Left lobe of liver (tissue), 2 donors: ENCODE results near the gene PLXNA3. TPM values are rescaled to one million over a fixed set of nuclear protein-coding genes. Genes with fewer than 3 reads are reported as not detected.
A peak's percentile ranks its signal among the peaks of the same experiment; 100 is the strongest.

Experiments used
- ATAC-seq: fragments of 200-7000 bp; cut with Tn5 transposase; one replicate; pipeline ENCODE4 v1.9.1; 2020; ENCODE audit warnings: mild to moderate bottlenecking, moderate library complexity
- DNase-seq: peaks from one replicate; pipeline ENCODE4 v3.0.0-alpha.2; 2020; ENCODE audit warnings: low spot score
- total RNA-seq: library from RNA; stranded (reverse); gene quantifications from one replicate; pipeline ENCODE4 v1.2.1, GENCODE V29; 2021
- donor health status: DM: no; HTN: no; CAD: no; lungs with moderate emphysema.
- donor health status: DM: no; HTN: yes; CAD: no.

PLXNA3 gene
- total RNA-seq, 1 donor from 2014 or later = 4.5 TPM

GRCh38 chrX:154525606-154526490 is 67.8 kb downstream of the PLXNA3 start:
- DNase-seq = no peak
- no peak for ATAC-seq

- DNase-seq (peak; percentile 67), ATAC-seq (peak; percentile 98)
Measured at GRCh38 chrX:154526901-154527675, 69.0 kb downstream of the PLXNA3 start.

Other genes with a start within 250 kb of the PLXNA3 start
- not detected for gene OPN1MW2, start 238.5 kb upstream of the PLXNA3 start, total RNA-seq
- not detected for gene OPN1MW3, start 200.7 kb upstream of the PLXNA3 start, total RNA-seq
- gene TEX28, start 163.2 kb upstream of the PLXNA3 start, total RNA-seq = not detected
- gene TKTL1, start 162.5 kb upstream of the PLXNA3 start, total RNA-seq = not detected
- 76.6 TPM for gene FLNA, start 83.6 kb upstream of the PLXNA3 start, total RNA-seq
- gene EMD, start 79.0 kb upstream of the PLXNA3 start, total RNA-seq = 19.5 TPM
- gene RPL10, start 59.9 kb upstream of the PLXNA3 start, total RNA-seq = 1,085 TPM
- gene DNASE1L1, start 49.0 kb upstream of the PLXNA3 start, total RNA-seq = 14.9 TPM
- gene TAFAZZIN, start 46.7 kb upstream of the PLXNA3 start, total RNA-seq = 21.0 TPM
- gene ATP6AP1, start 29.6 kb upstream of the PLXNA3 start, total RNA-seq = 26.2 TPM
- gene GDI1, start 21.1 kb upstream of the PLXNA3 start, total RNA-seq = 31.4 TPM
- gene FAM50A, start 14.1 kb upstream of the PLXNA3 start, total RNA-seq = 18.7 TPM
- gene LAGE3, start 21.0 kb downstream of the PLXNA3 start, total RNA-seq = 12.0 TPM
- gene UBL4A, start 28.3 kb downstream of the PLXNA3 start, total RNA-seq = 18.3 TPM
- 3.7 TPM for gene SLC10A3, start 32.3 kb downstream of the PLXNA3 start, total RNA-seq
- gene FAM3A, start 58.0 kb downstream of the PLXNA3 start, total RNA-seq = 35.3 TPM
- gene G6PD, start 88.6 kb downstream of the PLXNA3 start, total RNA-seq = 5.6 TPM
- gene IKBKG, start 89.3 kb downstream of the PLXNA3 start, total RNA-seq = 69.0 TPM
- gene CTAG1A, start 126.9 kb downstream of the PLXNA3 start, total RNA-seq = not detected
- gene CTAG1B, start 161.0 kb downstream of the PLXNA3 start, total RNA-seq = not detected
- gene CTAG2, start 195.3 kb downstream of the PLXNA3 start, total RNA-seq = not detected